Cerebellar cortex (tissue), 1 donor: ENCODE measurements around the gene CCR1.

ENCODE experiments used
- DNase-seq: peaks from one replicate; pipeline ENCODE4 v3.0.0-alpha.2; 2015; ENCODE audit warnings: low spot score

CCR1 gene

DNA sequence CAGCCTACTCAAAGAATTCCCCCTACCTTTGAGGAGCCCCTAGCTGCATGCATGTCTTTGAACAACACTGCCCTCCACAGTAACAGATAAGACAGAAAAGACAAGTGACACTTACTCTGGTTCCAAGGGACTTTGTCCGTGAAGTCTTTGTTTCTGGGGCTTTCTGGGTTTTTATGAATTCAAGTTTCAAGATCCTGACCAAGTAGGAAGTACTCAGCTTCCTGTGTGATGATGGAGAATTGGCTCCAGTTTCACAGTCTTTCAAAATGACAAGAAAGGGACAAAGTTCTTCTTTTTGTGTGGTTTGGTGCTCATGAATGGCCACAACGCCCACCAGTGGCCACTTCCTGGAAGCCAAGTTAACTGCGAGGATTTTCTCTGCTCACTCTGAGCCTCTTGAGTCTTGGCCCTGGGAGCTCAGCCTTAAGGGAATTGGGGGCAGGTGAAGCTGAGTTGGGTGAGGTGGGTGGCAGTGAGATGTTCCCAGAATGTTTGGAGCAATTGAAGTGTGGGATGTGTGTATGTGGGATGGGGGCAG, at the start of gene CCR1:
TSS of gene CCR1 (minus strand) at position 147 of the 538 bp plus-strand sequence. CDS start 4,000 bp downstream, outside the sequence.
- DNase-seq, result peak; percentile 60

DNA sequence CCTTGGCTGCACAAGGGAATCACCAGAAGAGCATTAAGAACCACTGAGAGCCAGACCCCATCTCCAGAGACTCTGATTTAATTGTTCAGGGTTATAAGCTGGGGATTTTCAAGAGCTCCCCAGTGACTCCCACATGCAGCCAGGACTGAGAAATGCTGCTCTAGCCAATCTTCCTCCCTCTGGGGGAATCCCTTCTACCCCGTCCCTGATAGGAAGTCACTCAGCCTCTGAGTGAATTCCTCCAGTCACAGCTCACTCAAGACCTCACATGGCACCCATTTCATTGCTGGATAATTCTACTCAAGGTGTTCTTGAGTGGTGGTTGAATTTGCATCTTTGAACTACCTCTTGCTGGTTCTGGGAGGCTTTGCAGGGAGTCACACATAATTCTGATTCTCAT, 44.9 kb upstream of the CCR1 start:
- DNase-seq, result no peak

DNA sequence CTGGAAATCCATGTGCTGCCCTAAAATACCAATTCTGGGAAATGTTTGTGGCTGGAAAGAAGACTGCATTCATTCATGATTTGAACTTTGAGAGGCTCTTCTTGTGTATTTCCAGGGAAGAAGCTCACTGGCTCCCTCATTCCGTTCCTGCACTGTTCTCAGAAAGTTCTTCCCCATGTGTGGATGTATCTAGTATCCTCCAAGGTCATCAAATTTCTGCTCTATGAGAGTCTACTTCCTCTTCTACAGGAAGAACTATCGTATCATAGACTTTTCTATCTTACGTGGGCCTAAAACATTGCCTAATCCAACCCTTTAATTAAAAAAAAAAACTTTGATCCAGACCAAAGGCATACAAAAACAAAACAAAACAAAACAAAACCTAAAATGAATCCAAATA, 37.0 kb upstream of the CCR1 start:
- no peak for DNase-seq

DNA sequence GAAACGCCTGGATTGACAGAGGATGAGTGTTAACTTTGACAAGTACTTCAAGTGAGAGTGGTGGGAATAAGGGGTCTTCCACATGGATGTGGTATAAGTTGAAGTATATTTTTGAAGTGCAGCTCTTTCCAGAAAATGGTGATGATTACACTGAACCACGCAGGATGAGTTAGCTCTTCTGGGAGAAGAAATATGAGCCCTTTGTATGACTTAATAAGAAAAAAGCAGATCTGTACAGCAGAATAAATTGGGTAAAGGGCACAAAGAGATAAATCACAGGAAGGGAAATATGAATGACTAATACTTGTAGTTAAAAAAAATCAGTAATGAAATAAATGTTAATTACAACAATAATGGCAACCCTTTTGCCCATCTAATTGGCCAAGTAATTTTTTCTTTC, 35.4 kb upstream of the CCR1 start:
- DNase-seq, result no peak

DNA sequence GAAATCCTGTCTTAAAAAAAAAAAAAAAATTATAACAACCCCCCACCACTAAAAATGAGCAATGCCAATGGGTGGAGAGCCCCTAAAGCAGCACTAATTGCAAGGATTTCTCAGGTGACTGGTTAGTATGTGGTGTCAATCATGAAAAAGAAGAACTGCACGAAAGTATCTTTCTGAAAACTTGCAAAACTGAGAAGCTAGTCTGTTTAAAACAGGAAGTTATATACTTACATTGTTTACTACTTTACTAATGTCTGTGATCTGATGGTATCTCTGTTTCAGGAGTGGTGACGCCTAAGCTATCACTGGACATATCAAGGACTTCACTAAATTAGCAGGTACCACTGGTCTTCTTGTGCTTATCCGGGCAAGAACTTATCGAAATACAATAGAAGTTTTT, 34.0 kb upstream of the CCR1 start, which contains the start of gene CCR3:
TSS of gene CCR3 (plus strand) at position 341 of the 400 bp plus-strand sequence. CDS start 22,699 bp downstream, outside the sequence.
- no peak for DNase-seq

DNA sequence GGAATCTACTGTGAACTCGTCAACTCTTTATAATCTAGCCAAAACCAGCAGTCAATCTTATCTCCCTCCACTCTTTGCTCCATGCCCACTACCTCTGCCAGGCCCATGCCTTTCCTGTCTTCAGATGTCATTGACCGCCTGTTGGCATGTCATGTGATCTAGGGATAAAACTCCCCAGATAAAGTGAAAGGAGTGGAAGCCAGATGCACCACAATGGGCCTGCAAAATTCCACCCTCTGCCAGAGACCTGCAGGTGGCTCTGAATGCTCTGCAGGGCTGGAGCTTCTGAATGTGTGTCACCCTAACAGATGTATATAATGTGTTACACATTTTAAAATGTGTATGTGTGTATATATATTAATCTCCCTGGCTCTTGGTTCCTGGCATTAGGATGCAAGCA, 31.8 kb upstream of the CCR1 start:
- DNase-seq, result no peak

DNA sequence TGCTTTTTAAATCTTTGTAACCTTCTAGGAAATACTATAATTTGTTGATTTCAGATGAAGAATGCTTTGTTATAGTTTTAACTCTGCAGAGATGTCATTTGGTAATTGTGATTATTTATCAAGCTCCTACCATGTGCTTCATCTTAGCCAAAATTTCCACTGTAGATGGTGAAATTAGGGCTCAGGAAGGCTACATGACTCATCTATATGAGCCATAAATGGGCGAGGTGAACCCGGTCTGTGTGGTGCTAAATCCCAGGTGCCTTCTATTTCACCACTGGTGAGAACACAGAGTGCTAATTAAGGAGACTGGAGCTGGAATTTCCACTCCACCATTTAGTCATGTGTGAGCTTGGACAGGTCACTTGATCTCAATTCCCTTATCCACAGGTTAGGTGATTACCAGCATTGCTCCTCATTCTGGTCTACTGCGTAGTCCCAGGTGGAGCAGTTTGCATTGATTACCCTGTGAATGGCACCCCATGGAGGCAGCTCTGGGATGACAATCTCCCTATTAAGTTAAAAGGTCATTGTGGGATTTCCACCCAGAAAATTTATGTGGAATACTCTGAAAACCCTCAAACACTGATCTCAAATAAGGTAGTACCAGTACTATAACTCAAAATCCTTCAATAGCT, 31.3 kb upstream of the CCR1 start:
- no peak for DNase-seq

DNA sequence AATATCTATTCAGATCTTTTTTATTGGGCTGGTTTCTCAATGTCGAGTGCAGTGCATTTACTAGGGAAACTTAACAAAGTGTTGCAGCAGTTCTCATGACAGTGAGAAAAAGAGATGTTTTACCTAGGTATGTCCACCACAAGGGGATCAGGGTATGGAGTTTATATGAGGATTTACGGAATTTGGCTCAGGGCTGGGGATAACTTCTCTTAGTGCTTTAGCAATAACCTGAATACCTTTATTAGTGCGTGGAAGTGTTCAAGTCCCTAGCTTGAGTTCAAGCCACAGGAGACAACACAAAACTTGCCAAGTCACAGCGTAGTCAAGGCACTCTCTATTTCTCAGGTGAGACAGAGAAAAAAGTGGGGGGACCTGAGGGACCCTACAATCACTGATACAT, 30.3 kb upstream of the CCR1 start:
- no peak for DNase-seq

DNA sequence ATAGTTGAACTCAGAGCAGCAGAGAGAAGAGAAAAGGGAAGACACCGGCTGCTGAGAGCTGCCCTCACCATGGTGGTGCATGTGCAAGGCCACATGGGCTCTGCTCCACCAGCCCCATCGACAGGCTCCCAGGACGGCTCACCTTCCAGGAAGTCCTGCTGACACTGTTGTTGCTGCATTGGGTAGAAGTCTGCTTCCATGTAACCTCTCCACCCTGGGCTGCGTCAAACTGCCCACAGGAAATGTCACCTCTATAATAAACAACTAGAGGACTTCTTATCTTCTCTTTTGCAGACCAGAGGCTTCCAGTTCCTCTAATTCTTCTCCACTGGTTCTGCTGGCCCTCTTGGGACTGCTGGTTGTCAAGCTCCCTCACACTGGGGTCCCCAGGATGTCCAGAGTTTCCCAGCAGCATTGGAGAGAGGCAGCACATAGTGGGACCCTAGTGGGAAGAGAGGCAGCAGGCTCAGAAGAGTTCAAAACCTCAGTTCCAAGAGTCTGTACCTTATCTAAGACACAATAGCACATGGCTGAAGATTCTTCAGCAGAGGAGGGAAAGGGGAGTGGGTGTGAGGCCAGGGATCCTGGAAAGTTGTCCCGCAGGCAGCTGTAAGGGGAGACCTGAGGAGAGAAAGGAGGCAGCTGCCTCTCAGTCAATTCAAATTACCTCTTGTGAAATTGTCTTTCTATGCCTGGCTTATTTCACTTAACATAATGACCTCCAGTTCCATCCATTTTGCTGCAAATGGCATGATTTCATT, 28.4 kb upstream of the CCR1 start:
- DNase-seq, result no peak

DNA sequence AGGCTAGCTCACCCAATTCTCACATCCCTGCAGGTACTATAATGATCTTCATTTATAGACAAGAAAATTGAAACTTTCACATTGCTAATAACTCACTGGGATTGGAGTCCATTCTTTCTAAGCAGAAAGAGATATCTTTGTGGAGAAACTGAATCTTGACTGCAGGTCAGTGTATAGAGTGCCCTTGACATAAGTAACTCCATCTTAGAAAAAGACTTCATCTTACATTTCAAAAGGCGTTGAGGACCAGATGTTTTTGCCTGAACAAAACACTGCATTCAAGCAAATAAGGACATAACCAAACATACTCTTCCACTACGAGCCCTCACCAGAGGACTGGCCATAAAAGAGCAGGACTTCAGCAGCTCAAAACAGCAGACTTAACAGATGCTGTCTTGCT, 27.3 kb upstream of the CCR1 start:
- no peak for DNase-seq

DNA sequence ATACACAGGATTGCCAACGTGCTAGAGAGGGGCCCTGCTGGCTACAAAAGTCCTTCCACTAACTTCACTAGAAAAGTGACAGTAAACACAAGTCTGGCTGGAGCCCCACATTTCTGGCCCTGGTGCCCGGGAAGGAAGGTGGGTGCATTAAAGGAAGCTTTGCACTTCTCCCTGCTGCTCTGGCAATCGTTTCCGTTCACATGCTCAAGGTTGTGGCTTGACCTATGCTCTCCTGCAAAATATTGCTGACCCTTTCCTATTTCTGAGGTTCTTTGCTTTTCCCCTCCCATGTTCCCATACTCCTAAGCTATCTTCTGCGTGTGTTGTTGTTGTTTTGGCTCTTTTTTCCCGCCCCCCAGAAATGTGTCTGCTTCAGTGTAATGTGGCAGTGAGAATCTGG, 25.1 kb upstream of the CCR1 start:
- DNase-seq, result no peak

DNA sequence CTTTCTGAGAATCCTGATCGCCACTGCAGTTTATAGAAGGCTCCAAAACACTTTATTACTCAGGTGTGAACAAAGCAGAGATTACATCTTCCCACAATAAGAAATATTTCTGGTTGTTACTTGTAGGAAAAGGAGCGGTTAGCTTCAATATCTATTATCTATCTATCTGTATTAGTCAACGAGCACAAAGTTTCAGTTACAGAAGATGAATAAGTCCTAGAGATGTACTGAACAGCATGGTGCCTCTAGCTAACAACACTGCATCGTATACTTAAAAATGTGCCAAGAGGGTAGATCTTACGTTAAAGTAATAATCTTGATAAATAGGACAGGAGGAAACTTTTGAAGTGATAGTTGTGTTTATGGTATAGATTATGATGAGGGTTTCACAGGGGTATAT, 23.2 kb upstream of the CCR1 start:
- no peak for DNase-seq

DNA sequence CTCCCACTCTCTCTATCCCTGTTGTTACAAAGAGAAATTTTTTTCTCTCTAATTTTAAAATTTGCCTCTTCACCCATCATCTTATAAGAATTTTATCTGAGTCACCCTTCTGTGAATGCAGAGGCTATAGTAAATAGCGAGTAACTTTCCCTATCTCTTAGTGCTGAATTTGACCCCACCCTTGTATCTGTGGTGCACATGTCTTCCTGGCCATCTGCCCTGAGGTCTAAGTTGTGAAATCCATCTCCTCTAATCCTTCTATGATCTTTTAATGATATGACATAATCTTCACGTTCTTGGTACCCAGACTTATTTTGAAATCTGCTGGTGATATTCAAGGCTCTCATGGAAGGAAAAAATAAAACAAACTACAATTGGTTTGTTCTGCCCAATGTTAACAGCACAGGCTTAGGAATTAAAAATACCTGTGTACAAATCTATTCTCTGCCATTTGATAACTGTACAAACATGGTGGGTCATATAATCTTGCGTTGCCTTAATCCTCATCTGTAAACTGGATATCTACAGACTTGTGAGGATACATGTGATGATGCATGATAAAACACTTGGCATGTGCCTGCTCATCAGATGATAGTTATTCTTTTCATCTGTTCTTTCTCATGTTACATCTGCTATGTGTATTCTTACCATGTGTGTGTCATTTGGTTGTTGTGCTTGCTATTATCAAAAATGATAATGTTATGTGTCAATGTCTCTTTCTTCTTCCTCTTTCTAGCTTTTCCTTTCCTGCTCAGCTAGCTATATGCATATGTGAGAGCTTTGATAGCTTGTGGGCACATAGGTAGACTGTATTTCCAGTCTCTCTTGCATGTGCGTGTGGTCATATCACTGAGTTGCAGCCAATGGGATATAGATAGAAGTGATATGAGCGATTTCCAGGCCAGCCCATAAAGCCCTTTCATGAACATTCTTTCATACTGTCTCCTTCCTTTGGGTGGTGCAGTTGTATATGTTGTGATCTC, 20.4 kb upstream of the CCR1 start:
- no peak for DNase-seq

DNA sequence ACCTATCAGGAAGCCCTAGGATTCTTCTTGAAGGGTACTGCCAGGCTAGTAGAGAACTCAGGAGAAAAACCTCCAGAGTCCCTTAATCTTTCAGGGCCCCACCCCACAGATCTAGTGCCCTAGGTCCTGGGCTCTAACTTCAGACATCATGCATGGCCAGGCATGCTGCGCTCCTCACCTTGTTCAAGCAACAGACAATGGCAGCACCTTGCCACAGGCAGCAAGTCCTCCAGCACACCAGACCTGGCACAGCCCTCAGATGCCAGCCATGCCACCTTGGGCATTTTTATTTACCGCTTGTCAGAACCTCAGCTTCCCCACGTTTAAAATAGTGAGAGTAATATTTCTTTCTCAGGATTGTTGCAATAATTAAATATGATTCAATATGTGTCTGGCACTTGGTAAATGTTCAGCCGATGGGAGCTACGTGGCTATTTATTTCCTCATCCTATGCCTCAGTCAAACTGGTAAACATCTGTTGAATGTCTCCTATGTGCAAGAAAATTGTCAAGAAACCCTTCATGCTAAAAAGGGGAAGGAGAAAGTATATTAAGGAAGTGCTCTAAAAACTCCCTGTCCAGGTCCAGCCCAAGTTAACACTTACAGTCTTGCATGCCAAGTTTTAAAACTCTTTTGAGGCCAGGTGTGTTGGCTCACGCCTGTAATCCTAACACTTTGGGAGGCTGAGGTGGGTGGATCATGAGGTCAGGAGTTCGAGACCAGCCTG, 14.5 kb upstream of the CCR1 start:
- DNase-seq, result no peak

DNA sequence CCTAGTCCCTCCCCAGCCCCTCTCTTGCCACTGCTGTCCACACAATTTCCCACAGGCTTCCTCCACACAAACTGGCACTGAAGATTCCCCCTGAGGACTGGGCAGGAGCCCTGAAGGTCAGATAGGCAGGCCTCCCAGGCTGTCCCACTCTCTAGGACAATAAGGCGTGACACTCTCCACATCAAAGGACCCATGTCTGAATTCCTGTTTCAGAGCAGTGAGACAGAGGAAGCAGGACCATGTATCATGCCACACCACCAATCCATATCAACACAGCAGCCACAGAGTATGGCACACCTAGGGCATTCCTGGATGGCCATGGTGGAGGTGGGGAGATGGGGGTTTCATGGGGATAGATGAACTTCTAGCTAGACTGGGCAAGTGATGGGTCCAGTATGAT, 13.8 kb upstream of the CCR1 start:
- DNase-seq, result no peak

DNA sequence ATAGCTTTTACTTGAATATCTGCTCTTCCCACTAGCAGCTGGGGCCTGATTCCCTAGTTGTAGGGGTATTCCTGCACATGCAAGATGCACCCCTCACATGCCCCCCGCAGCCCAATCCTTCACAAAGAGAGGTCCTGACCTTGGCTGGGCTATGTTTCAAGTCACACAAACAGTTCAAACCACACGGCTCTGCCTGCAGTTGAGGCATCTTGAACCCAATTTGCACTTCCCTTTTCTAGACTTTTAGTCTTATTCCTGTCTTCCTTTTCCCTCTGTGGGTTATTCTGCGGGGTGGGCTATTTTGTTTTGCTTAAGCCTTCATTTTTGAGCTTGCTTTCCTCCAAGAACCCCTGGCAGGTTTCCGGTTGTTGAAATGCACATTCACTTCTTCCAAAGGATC, 13.3 kb upstream of the CCR1 start:
- no peak for DNase-seq

DNA sequence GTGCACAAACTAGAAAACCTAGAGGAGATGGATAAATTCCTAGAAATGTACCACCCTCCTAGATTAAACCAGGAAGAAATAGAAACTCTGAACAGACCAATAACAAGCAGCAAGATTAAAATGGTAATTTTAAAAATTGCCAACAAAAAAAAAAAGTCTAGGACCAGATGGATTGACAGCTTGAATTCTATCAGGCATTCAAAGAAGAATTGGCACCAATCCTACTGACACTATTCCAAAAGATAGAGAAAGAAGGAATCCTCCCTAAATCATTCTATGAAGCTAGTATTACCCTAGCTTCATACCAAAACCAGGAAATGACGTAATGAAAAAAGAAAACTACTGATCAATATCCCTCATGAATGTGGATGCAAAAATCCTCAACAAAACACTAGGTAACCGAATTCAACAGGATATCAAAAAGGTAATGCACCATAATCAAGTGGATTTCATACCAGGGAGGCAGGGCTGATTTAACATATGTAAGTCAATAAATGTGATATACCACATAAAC, 10.1 kb upstream of the CCR1 start:
- DNase-seq, result no peak

DNA sequence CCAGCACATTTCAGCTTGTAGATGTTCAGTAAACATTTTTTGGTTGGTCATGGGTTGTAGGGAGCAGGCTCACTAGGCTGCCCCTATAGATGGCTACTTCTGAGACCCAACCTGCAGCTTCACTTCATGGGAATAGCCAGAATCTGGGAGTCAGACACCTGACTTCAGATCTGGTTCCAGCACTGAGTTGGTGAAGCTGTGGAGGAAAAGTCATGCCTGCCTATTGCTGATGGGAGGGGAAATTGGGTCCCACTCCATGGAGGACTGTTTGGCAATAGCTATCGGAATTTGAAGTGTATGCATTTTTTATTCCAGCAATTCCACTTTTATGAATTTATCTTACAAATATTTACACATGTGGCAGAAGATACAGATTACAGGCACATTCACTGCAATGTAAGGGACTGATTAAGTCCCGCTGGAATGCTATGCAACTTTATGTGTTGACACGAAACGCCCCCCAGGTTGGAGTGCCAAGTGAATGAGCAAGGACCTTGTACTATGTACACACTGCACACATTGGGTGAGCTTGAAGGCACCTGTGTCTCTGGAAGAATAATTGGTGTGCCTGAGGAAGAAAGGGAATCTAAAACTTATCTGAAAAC, 7.8 kb upstream of the CCR1 start:
- no peak for DNase-seq

DNA sequence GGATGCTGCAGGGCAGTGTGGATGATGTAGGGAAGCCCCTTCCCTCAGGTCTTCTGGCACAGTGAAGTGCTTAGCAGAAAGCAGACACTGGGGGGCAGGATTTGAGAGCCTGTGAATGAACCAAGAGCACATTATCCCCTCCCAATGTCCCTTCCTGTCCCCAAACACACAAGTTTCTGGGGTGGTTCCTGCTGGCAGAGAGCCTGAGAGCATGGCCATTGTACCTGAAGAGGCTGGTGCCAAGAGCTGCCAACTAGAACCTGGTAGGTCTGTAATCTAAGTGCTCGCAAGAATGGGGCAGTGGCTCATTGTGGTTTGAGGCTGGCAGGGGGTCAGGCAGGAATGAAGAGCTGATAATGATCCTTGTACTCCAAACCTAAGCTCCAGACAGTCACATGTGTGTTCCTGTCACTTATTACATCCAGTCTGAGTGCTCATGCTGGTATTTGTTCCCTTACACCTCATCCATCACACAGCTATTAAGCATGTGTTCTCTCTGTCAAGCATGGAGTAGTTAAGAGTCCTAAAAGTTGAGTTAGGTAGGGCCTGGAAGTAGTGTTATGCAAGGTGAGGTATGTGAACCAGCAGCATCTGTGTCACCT, 6.7 kb upstream of the CCR1 start:
- peak; percentile 12 for DNase-seq

DNA sequence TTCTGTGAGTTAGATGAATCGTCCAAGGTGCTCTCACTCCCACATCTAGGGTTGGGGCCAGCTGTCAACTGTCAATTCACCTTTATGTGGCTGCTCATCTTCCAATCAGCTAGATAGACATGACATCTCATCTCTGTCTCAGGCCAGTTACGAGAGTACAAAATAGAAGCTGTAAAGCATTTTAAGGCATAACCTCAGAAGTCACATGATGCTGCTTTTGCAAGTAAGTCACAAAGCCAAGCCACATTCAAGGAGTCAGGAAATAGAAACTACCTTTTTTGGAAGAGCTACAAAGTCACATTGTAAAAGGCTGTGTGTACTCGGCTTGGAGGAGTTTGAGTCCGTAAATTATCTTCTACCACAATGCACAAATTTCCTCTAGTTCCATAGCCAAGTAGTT, 5.1 kb upstream of the CCR1 start:
- no peak for DNase-seq

DNA sequence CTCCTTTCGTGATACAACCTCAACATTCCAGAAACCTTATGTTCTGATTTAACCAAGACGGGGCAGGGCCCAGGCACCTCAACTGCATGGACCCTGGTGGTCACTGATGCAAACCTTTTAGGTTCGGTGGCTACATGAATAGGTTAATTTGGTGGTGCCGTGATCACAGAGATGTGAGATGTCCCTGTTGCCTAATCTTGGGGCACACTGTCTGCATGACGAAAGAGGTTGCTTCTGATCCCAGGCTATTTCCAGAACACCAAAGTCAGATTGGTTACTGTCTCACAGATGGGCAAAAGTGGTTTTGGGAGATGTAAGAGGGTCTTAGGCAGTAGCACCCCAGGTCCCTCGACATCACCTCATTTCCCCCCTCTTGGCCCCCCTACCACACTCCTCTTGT, 4.0 kb upstream of the CCR1 start:
- no peak for DNase-seq
